Effector memory CD8-positive, alpha-beta T cell (primary cell): ENCODE results near the gene DGKD.
A peak's percentile ranks its signal among the peaks of the same experiment; 100 is the strongest.

ENCODE experiments used
- ATAC-seq: fragments of 150-1000 bp; cut with Tn5 transposase; replicated peaks from 2 replicates; pipeline ENCODE4 v1.10.0; 2021; ENCODE audit warnings: mild to moderate bottlenecking, moderate library complexity
- DNase-seq, 3 experiments: peaks; one replicate each; pipeline ENCODE4 v3.0.0; 2021
- H3K27ac Mint-ChIP-seq, 2 donors: one replicate each; pipeline ENCODE4 v1.8.0; 2022; ENCODE audit warnings: mild to moderate bottlenecking in 2 of 2, mixed read lengths in 2 of 2, moderate library complexity in 2 of 2
- H3K27me3 Mint-ChIP-seq, 2 donors: one replicate each; pipeline ENCODE4 v1.8.0; 2022; ENCODE audit warnings: mixed read lengths in 2 of 2
- H3K36me3 Mint-ChIP-seq: one replicate; pipeline ENCODE4 v1.8.0; 2022; ENCODE audit warnings: mild to moderate bottlenecking, moderate library complexity, mixed read lengths; ENCODE audit not compliant: insufficient read depth
- H3K4me1 Mint-ChIP-seq, 2 donors: one replicate each; pipeline ENCODE4 v1.8.0; 2022; ENCODE audit warnings: low read depth in 2 of 2, mixed read lengths in 2 of 2
- H3K4me3 Mint-ChIP-seq, 2 donors: one replicate each; pipeline ENCODE4 v1.8.0; 2022; ENCODE audit warnings: mild to moderate bottlenecking in 2 of 2, mixed read lengths in 2 of 2, moderate library complexity in 2 of 2
- H3K9me3 Mint-ChIP-seq, 2 donors: one replicate each; pipeline ENCODE4 v1.8.0; 2022; ENCODE audit warnings: mixed read lengths in 2 of 2

Gene DGKD

DNA sequence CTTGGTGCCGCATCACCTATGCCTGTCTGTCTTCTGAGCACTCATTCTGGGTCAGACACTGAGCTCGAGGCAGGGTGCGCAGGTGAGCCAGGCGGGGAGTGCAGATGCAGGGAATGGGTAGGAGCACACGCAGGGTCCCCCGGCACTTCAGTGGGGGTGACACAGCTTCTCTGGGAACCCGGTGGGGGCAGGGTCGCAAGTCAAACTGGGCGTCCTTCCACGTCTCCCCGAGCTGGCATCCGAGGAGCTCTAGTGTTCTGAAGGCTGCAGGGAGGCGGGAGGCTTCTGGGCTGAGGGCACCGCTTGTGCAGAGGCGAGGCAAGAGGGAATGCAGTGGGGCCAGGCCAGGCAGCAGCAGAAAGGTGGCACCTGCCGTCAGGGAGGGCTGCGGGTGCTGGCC lies 86.0 kb downstream of the DGKD start:
- H3K4me1 Mint-ChIP-seq: peaks cover 17 to 19% of the 10 kb centered on the region in 2 donors

GRCh38 chr2:233440714-233441113 lies 86.4 kb downstream of the DGKD start:
- Mint-ChIP-seq H3K27ac (peak overlapping the region; percentile 71 to 87), H3K4me1 (peaks cover 17 to 19% of the 10 kb centered on the region in 2 donors), H3K27me3 (no peaks in the 10 kb centered on the region), H3K36me3 (peaks cover 50% of the 10 kb centered on the region), H3K4me3 (no peak overlapping the region), H3K9me3 (no peaks in the 10 kb centered on the region)
- ATAC-seq: no peak
- DNase-seq: no peak

More for the DNA sequence above, 86.0 kb downstream of the DGKD start:
- H3K9me3 Mint-ChIP-seq: no peaks in the 10 kb centered on the region
- H3K27me3 Mint-ChIP-seq: no peaks in the 10 kb centered on the region
- DNase-seq (no peak), ATAC-seq (no peak)
- no peak overlapping the region for H3K4me3 Mint-ChIP-seq
- H3K27ac Mint-ChIP-seq: peak overlapping the region in 1 of 2 donors; percentile 87
- H3K36me3 Mint-ChIP-seq: peaks cover 49% of the 10 kb centered on the region

DNA sequence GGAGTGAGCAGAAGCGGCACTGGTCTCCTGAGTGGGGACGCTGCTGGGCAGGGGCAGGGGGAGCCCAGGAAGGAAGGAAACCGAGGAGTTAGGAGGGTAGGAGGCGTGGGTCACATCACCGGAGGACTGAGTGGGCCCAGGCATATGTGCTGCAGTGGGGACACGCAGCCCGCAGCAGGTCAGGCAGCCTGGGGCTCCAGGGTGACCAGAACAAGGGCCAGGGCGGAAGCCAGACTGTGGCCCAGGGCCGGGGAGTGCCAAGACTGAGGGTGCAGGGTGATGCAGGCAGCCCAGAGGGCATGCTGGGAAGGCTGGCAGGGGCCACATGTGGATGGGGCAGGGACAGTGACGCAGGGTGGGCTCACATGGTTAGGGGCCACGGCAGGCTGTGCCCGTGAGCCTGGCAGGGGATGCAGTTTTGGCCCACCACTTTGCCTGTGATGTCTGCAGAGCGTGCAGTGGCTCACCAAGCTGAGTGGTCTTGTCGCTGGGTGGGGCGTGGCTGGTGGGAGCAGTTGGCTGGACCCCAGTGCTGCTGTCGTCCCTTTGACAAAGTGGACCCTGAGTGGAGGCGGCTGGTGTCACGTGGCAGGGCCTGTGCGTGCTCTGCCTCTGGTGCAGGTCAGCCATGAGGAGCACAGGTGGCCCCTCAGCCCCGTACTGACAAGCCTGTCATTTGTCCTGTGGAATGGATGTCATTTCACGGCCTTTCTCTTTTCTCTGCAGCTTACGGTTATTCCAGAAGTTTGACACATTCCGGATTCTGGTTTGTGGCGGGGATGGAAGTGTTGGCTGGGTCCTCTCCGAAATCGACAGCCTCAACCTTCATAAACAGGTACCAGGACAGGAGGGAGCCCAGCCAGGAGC lies 87.1 kb downstream of the DGKD start:
- Mint-ChIP-seq H3K27me3 (no peaks in the 10 kb centered on the region), H3K36me3 (peaks cover 56% of the 10 kb centered on the region), H3K4me1 (peaks cover 17 to 19% of the 10 kb centered on the region in 2 donors), H3K27ac (peak overlapping the region; percentile 71 to 87), H3K4me3 (no peak overlapping the region), H3K9me3 (no peaks in the 10 kb centered on the region)
- no peak for DNase-seq
- no peak for ATAC-seq

DNA sequence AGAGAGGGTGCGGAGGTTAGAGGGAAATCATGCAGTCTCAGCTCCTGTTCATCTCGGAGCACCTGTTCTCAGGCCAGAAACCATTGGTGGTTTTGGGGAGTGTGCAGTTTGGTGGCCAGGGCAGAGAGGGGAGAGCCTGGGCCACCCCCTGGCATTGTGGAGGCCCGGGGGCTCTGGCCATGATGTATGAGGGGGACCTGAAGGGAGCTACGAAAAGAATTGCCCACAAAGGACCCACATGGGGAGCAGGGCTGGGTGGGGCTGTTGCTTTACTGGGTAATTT lies 87.7 kb downstream of the DGKD start:
- no peak for DNase-seq
- Mint-ChIP-seq H3K9me3 (no peaks in the 10 kb centered on the region), H3K4me3 (no peak overlapping the region), H3K27me3 (no peaks in the 10 kb centered on the region), H3K36me3 (peaks cover 51% of the 10 kb centered on the region), H3K27ac (peak overlapping the region in 1 of 2 donors; percentile 87), H3K4me1 (peaks cover 17 to 19% of the 10 kb centered on the region in 2 donors)
- ATAC-seq: no peak

DNA sequence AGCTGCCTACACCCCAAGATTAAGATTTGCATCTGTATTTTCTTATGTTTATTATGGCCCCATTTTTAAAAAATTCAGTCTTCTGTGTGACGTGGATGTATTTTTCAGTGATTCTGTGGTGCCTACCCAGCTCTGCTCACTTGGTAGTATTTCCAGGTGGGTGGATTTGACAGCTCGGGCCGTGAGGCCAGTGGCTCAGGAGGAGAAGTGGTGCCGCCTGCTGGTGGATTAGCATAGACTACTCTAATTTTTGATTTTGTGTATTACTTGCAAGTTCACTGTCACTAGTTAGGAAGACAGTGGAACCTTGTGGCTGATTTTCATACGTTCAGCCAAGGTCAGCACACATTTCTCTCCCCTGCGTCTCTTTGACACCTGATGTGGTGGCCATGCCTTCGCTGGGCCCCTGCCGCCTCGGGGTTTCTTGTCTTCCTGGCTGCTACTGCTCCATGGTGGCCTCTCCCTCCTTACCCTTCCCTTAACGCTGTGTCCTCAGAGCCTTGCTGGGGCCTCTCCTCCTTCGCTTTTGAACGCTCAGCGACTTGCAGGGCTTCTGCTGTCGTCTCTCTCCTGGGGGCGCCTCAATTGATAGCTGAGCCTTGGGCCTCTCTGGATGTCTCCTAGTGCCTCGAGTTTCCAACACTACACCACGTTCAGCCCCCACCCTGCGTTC lies 89.4 kb downstream of the DGKD start:
- Mint-ChIP-seq H3K36me3 (peaks cover 51% of the 10 kb centered on the region), H3K4me1 (peaks cover 19% of the 10 kb centered on the region in 2 donors), H3K4me3 (no peak overlapping the region), H3K9me3 (no peaks in the 10 kb centered on the region), H3K27ac (peak overlapping the region; percentile 27 to 45), H3K27me3 (no peaks in the 10 kb centered on the region)
- peak; percentile 100 for ATAC-seq
- DNase-seq: peak; percentile 73 to 77 (median 76)

DNA sequence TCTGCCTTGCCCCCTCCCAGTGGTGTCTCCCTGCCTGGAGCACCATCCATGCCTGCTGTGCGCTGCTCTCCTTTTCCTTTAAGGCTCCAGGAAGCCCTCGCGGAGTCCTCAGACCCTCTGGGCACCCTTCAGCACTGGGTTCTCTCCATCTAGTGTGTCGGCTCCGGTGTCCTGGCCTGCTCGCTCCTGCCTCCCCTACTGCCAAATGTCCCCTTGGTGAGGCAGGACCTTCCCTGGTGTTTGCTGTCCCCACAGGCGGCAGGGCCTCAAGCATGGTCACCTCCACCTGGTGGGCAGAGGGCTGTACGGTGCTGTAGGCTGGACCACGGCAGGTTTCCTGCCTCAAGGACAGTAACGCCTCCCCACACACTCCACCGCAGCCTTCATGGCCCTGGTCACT lies 90.2 kb downstream of the DGKD start:
- no peaks in the 10 kb centered on the region for H3K27me3 Mint-ChIP-seq
- H3K4me1 Mint-ChIP-seq: peaks cover 19% of the 10 kb centered on the region in 2 donors
- H3K9me3 Mint-ChIP-seq: no peaks in the 10 kb centered on the region
- DNase-seq (no peak), ATAC-seq (no peak)
- peaks cover 49% of the 10 kb centered on the region for H3K36me3 Mint-ChIP-seq
- H3K4me3 Mint-ChIP-seq: no peak overlapping the region
- no peak overlapping the region for H3K27ac Mint-ChIP-seq

GRCh38 chr2:233445152-233445830 lies 91.0 kb downstream of the DGKD start:
- Mint-ChIP-seq H3K4me3 (no peak overlapping the region), H3K27ac (peak overlapping the region; percentile 22 to 60), H3K27me3 (no peaks in the 10 kb centered on the region), H3K9me3 (no peaks in the 10 kb centered on the region), H3K4me1 (peaks cover 16 to 17% of the 10 kb centered on the region in 2 donors), H3K36me3 (peaks cover 45% of the 10 kb centered on the region)
- DNase-seq (no peak), ATAC-seq (no peak)

GRCh38 chr2:233446121-233446520 lies 91.8 kb downstream of the DGKD start:
- H3K9me3 Mint-ChIP-seq: no peaks in the 10 kb centered on the region
- H3K27ac Mint-ChIP-seq: peak overlapping the region in 1 of 2 donors; percentile 22
- ATAC-seq (no peak), DNase-seq (no peak)
- no peak overlapping the region for H3K4me3 Mint-ChIP-seq
- peaks cover 47% of the 10 kb centered on the region for H3K36me3 Mint-ChIP-seq
- H3K4me1 Mint-ChIP-seq: peaks cover 13% of the 10 kb centered on the region in 2 donors
- no peaks in the 10 kb centered on the region for H3K27me3 Mint-ChIP-seq

DNA sequence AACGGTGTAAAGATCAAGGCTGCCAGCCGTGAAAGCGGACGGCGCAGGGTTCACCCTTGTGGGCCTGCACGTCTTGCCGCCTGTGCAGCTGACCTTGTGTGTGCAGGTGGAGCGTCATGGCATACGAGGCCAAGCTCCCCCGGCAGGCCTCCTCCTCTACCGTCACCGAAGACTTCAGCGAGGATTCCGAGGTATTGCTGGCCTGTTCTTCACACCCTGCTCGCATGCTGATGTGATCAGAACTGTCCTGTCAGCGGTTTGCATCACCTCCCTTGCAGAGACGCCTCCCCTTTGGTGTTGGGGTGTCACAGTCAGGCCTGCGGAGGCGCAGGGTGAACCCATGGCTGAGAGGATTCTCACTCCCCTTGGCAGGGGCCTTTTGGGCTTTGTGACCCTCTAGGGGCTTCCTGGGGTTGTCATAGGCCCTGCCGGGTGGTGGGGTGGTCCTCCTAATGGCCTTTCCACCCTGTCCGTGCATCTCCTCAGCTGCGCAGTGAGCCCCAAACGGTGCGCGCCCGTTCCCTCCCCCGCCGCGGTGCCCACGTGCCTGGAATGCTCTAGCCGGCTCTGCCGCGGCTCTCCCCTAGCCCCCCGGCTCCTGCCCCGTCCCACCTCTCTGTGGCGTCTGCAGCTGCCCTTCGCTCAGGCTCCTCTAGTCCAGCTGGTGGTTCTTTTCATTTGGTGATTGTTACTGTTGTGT lies 92.5 kb downstream of the DGKD start:
- H3K27me3 Mint-ChIP-seq: no peaks in the 10 kb centered on the region
- H3K4me1 Mint-ChIP-seq: peaks cover 10 to 13% of the 10 kb centered on the region in 2 donors
- H3K36me3 Mint-ChIP-seq: peaks cover 50% of the 10 kb centered on the region
- DNase-seq (no peak), ATAC-seq (no peak)
- H3K9me3 Mint-ChIP-seq: no peaks in the 10 kb centered on the region
- H3K4me3 Mint-ChIP-seq: no peak overlapping the region
- H3K27ac Mint-ChIP-seq: no peak overlapping the region

GRCh38 chr2:233447506-233448219 lies 93.4 kb downstream of the DGKD start:
- no peak overlapping the region for H3K27ac Mint-ChIP-seq
- no peaks in the 10 kb centered on the region for H3K27me3 Mint-ChIP-seq
- ATAC-seq (no peak), DNase-seq (no peak)
- peaks cover 10% of the 10 kb centered on the region in 2 donors for H3K4me1 Mint-ChIP-seq
- H3K4me3 Mint-ChIP-seq: no peak overlapping the region
- no peaks in the 10 kb centered on the region for H3K9me3 Mint-ChIP-seq
- peaks cover 52% of the 10 kb centered on the region for H3K36me3 Mint-ChIP-seq

GRCh38 chr2:233448220-233448559 lies 93.9 kb downstream of the DGKD start:
- DNase-seq (no peak), ATAC-seq (no peak)
- peaks cover 57% of the 10 kb centered on the region for H3K36me3 Mint-ChIP-seq
- H3K9me3 Mint-ChIP-seq: no peaks in the 10 kb centered on the region
- peaks cover 8% of the 10 kb centered on the region in 2 donors for H3K4me1 Mint-ChIP-seq
- no peak overlapping the region for H3K4me3 Mint-ChIP-seq
- H3K27ac Mint-ChIP-seq: no peak overlapping the region
- no peaks in the 10 kb centered on the region for H3K27me3 Mint-ChIP-seq

DNA sequence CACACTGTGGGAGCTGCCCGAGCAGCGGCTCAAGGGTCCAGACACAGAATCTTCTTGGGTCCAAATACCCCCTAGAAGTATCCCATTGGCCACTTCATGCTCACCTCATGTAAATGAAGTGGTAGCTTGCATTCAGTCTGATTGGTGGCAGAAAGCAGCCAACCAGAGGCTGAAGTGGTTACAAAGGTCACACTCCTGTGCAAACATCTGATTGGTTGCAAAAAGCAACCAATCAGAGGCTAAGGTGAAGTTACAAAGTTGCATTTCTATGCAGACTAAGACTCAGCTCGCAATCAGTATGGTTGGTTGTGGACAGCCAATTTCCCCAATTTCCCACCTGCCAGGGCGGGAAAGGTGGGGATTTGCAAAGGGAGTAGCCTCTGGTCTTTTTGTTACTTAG lies 94.3 kb downstream of the DGKD start:
- Mint-ChIP-seq H3K4me3 (no peak overlapping the region), H3K9me3 (no peaks in the 10 kb centered on the region), H3K36me3 (peaks cover 61% of the 10 kb centered on the region), H3K27me3 (no peaks in the 10 kb centered on the region), H3K27ac (no peak overlapping the region), H3K4me1 (peaks cover 4% of the 10 kb centered on the region in 2 donors)
- DNase-seq: no peak
- ATAC-seq: no peak
